NB4 (cell line): ENCODE data around the gene DRC7.
A peak's percentile ranks its signal among the peaks of the same experiment; 100 is the strongest.

Experiments used
- CTCF ChIP-seq: IDR thresholded peaks from one replicate; pipeline ENCODE4 v1.5.1; 2012; ENCODE audit warnings: low read depth, low read length
- MAX ChIP-seq: IDR thresholded peaks from 2 replicates; pipeline ENCODE4 v1.6.1; 2011; ENCODE audit warnings: low read depth, low read length
- MYC ChIP-seq: IDR thresholded peaks from 2 replicates; pipeline ENCODE4 v1.6.1; 2011; ENCODE audit warnings: low read depth, low read length
- POLR2A ChIP-seq: IDR thresholded peaks from 2 replicates; pipeline ENCODE4 v1.6.1; 2011; ENCODE audit warnings: mild to moderate bottlenecking; ENCODE audit not compliant: insufficient read length; ENCODE audit errors: extremely low read depth

- TF ChIP-seq CTCF (peak; percentile 8), POLR2A (no peak), MAX (no peak), MYC (no peak)
Observed at GRCh38 chr16:57663917-57664661, 30.5 kb upstream of the DRC7 start.
